Inflammatory macrophage treated with lipopolysaccharide for 1 hour (primary cell): ENCODE data around the gene COG8.
A peak's percentile ranks its signal among the peaks of the same experiment; 100 is the strongest.
"Not testable (repeated sequence)": the region's sequence is repeated elsewhere in the genome, so short reads cannot be mapped to it uniquely, and the experiment has no call there.

Experiments
- DNase-seq, 2 donors: peaks; one replicate each; pipeline ENCODE4 v3.0.0-alpha.2; 2020 to 2022

COG8 gene

DNA sequence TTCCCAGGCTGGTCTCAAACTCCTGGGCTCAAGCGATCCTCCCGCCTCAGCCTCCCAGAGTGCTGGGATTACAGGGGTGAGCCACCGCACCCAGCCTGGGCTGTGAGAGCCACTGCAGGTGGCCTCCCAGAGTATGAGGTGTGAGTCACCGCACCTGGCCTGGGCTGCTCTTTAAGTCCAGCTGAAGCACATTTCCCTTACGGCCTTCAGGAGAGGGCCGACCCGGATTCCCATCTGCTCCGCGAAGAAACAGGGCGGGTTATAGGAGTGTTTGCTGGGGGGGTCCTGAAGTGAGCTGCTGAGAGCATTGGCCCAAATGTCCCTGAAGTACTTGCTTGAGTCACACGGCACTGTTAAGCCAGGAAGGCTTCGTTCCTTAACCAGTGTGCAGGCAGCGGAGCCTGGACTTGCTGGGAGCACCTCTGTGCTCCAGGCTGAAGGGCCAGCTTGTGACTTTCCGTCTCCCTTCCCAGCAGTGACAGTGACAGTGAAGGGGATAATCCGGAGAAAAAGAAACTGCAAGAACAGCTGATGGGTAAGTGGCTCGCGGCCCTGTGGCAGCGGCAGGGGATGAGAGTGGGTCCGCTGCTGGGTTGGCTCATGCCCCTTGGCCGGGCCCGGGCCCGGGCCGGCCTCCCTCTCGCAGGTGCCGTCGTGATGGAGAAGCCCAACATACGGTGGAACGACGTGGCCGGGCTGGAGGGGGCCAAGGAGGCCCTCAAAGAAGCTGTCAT lies 21.0 kb downstream of the COG8 start:
- no peak for DNase-seq

DNA sequence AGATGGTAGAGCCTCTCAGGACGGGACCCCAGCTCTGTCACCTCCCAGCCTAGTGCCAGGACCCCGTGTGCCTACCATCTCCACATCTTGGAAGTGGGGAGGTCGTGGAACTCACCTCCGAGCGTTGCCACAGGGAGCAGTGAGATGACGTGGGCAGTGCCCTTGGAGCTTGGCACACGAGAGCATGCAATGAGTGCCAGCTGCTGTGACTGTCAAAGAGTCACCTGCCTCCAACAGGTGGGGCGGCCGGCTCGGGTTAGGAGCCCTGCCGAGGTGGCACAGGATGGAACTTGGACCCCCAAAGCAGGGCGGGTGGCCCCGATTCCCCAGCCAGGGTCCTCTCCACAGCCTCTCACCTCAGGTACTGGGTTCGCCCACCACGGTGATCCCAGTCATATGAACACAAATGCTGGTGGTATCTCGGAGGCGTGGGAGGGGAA lies 22.7 kb downstream of the COG8 start:
- no peak for DNase-seq

DNA sequence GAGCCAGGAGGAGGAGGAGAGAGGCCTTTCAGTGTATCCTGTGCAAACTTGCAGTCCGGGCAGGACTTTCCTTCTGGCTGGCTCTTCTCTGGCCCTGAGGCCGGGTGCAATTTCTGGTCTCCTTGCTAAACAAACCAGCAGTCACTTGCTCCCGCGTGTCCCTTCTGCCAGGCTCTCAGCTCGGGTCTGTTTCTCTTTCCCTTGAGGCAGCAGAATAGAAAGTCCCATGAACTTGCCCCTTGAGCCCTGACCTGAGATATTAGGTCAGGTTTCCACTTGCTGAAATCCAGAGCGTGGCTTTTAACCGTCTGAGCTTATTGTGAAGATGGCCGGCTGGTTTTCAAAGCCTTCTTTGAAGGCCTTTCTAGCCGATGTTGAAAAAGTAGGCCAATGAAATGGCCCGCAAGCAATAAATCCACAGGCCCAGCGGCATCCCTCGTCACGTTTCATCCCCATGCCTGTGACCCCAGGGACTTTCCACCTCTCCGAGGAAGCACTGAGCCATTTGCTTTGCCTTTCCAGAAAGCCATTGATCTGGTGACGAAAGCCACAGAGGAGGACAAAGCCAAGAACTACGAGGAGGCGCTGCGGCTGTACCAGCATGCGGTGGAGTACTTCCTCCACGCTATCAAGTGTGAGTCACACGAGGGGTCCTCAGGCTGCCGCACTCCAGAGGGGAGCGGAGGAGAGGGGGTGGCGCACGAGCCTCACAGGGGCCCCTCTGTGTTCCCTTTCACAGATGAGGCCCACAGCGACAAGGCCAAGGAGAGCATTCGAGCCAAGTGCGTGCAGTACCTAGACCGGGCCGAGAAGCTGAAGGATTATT lies 23.7 kb downstream of the COG8 start:
- no peak for DNase-seq

DNA sequence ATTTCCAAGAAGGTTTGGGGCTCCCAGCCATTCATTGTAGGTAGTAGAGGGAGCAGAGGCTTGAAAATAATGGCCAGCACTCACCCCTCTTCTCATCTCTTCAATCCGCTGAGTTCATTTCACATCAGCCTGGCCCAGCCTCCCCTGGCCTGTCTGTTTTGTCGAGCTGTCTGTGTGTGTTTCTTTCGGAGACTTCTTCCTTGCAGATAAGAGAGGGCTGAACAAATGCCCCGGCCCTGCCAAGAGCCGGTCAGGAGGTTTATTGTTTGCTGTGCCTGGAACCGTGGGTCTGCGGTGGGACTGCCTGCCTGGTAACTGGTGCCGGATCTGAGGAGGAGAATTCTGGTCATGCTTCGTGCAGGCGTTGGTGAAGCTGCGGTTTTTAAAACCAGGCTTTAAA lies 24.8 kb downstream of the COG8 start:
- DNase-seq, result no peak

DNA sequence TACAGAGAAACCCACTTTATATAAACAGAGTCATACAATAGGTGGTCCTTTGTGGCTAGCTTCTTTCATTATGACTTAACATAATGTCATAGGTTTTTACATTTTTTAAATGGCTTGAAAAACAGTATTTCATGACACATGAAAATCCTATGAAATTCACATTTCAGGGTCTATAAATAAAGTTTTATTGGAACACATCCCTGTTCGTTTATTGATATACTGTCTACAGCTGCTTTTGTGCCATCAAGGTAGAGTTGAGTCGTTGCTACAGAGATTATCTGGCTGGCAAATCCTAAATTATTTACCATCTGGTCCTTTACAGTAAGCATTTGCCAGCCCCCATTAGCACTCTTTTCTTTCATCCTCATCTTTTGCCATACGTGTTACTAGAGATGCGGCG lies 25.9 kb downstream of the COG8 start:
- no peak for DNase-seq

DNA sequence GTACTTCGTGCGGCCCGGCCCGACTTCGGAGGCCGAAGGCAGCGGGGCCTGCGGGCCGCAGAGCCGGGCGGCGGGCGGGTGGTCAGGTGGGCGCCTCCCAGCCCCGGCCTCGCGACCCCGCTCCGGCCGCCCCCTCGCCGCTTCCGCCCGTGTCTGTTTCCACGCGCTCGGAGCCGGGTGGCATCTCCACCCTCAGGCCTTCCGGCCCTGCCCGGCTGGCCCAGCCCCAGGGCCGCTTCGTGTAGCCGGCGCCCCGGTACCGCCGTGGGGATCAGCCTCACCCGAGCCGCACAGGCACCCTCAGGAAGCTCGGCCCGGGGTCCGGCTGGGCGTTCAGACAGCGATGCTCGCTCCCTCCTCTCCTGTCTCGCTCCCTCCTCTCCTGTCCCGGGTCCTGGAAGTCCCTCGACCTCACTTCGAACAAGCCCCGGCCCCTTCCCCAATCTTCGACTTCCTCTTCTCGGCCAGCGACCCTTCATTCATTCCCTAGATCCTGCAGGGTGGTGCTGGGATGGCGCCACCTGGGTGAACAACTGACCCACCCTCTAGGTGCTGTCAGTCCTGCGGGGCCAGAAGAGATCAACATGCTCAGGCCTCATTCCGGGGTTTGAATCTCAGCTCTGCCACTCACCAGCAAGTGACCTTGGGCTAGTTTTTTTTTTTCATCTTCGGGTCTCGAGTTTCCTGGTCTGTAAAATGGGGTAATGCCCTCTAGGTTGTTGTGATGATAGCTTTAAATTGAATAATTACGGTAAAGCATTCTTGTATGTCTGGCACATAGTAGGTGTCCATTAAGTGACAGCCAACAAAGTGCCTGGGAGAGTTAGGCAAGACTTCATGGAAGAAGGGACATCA lies 27.6 kb downstream of the COG8 start:
- peak; percentile 9 to 23 for DNase-seq

DNA sequence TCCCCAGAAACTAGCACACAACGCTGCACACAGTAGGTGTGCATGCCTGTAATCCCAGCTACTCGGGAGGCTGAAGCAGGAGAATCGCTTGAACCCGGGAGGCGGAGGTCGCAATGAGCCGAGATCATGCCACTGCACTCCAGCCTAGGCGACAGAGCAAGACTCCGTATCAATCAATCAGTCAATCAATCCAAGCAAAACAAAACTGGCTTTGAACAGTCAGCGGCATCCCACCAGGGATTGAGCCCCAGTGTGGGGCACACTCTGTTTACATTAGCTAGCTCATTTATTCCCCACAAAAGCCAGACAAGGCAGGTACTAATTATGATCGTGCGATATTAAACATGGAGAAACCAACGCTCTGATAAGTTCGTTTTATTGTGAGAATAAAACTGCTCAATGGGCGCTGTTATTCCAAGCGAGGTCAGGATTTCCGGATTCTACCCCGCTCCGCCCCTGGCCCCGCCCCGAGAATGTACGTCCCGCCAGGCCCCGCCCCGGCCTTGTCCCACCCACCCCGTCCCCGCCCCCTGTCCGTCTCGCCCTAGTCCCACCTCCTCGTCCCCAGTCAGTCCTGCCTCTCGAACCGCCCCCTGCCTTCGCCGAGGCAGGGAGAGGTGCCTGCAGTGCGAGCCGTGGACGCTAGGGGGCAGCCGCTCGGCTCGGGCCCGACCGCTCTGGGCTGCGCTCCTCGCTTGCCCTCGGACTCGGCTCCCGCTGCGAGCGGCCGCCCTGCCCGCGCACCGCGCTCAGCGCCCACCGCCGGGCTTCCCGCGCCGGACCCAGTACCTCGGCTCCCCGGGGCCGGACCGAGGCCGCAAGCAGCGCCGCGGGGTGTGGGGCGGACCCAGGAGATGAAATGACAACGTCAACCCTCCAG lies 28.5 kb downstream of the COG8 start, which contains the start of gene VPS4A:
Gene VPS4A (plus strand): TSS at position 698 of the 880 bp plus-strand sequence. CDS start 162 bp downstream, at position 860.
- DNase-seq, result peak; percentile 92 to 99

DNA sequence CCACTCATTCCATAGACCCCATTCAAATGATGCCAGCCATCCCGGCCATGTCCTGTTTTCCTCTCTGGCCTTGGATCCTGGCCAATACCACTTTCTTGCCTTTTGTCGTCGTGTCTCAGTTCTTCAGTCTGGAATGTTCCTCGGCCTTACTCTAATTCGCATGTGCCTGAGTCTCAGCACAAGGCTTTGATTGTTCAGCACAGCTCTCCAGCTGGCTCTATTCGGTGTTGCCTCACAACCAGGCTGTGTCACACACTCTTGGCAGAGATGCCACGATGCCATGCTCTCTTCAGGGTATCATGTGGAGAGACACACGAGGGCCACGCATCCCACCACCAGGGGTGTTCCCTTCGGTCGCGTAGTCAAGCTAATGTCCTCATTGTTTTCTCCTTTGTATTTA lies 30.0 kb downstream of the COG8 start:
- no peak for DNase-seq

DNA sequence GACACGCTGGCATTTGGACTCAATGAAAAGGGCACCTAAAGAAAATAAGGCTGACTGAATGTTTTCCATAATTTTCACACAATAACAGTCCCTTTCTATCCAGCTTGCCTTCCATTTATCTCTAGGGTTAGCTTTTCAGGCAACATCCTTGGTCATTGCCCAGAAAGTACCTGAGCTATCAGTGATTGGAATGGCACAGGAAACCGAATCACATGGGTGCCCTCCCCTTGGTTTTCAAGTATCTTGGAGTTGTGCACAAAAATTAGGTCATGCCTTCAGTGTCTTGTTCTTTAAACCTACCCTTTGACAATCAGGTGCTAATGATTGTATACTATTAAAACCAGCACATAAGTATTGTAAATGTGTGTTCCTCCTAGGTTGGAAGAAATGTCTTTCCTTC lies 31.5 kb downstream of the COG8 start:
- no peak for DNase-seq

DNA sequence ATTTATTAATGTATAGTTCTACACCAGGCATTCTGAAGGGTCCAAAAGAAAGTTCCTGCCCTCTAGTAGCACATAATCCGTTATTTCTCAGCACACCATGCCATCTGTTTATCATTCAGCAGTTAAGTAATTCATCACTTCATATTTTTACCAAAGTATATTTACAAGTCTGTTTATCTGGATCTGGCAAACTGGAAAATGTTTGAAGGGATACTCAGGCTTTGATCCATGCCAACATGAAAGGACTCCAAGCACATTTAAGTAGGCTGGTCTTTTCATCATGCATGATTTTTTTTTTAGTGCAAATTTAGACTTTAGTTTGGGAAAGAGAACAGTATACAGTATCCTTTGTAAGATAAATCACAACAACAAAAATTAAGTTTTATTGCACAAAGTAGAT lies 32.3 kb downstream of the COG8 start:
- no peak for DNase-seq

DNA sequence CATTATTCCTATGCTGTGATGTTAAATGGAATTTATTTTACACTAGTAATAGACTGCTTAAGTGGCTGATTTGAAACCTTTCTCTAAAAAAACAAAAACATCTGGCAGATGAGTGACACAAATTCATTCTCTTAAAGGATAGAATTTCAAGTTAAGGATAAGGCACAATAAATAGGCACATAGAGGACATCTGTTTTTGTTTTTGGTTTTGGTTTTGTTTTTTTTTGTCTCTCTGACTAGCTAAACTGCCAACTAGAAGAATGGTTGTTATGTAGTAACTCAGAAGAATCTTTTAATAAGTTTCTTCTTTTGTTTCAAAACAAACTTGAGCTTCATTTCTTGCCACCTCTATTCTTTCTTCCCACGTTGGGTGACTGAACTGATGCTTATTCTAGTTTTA lies 33.3 kb downstream of the COG8 start:
- no peak for DNase-seq

DNA sequence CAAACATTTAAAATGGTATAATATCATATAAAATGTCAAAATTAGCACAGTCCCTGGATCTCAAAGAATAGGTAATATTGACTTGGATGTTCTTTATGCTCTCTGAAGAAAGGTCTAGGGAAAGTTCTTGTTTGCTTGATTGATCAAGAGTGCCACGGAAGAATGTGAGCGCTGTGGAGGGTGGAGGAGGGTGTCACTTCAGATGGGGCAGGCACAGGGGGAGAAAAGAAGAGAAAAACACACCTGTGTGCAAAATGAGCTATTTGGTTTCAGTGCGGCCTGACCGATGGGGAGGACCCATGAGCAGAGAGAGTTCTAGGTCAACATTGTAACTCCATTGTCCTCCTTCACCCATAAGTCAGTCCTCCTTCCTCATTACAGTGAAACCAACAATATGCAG lies 37.1 kb downstream of the COG8 start:
- no peak for DNase-seq

DNA sequence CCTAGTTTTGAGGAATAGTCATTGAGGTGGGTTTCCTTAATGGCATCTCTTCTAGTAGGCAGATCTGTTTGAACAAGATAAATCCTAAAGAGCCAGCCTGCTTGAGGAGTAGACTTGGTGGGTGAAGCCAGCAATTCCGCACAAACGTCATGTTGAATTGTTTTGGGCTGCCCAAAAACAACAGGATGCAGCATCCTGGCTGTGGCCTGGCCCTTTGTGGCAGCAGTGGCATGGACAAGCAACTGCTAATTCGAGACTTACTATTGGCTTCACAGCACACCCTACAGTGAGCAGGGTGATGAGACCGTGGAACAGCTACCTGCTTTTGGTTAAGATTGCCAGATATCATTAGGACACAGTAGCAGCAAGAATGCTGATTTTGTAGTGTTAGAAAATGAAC lies 37.5 kb downstream of the COG8 start:
- DNase-seq, result no peak

DNA sequence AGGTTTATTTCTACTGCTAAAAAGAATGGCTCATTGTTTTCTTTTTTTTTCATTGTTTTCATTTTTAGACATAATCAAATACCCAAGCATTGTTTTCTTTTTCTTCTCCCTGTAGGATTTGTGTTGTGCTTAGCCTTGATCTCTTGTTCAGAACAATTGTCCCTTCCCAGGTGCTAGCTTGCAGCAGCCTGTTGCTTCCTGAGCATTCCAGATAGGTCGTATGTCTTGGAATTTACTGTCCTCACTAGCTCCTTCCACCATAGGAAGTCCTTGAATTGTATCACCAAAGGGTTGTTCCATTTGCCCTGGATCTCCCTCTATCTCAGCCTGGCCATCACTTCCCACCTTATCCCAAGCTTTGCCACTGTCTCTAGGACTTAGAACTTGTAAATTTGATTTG lies 38.2 kb downstream of the COG8 start:
- DNase-seq, result no peak

DNA sequence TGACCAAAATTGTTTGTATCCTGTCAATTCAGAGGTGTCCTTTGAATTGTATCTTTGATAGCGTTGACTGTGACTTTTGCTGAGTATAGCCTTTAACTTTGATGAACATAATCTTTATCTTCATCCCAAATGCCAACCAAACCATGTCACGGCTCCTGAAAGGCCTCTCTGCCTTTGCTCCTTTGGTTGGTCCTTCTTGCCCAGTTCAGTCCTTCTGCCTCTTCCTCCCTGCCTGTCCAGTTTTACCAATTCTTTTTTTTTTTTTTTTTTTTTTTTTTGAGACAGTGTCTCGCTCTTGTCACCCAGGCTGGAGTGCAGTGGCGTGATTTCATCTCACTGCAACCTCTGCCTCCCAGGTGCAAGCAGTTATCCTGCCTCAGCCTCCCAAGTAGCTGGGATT lies 41.1 kb downstream of the COG8 start:
- no peak for DNase-seq

DNA sequence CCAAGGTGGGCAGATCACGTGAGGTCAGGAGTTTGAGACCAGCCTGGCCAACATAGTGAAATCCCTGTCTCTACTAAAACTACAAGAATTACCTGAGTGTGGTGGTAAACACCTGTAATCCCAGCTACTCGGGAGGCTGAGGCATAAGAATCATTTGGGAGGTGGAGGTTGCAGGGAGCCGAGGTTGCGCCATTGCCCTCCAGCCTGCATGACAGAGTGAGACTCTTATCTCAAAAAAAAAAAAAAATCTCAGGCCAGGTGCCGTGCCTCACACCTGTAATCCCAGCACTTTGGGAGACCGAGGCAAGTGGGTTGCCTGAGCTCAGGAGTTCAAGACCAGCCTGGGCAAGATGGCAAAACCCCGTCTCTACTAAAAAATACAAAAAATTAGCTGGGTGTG lies 42.6 kb downstream of the COG8 start:
- not testable (repeated sequence) for DNase-seq

DNA sequence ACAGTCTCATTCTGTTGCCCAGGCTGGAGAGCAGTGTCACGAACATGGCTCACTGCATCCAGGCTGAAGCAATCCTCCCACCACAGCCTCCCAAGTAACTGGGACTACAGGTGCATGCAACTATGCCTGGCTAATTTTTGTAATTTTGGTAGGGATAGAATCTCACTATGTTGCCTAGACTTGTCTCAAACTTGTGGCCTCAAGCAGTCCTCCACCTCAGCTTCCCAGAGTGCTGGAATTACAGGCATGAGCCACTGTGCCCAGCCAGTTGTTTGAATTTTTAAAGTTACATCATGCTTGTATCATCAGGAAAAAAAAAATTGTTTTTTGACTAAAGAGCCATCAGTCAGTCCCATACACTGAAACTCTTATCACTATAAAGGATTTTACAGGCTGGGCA lies 45.3 kb downstream of the COG8 start:
- no peak for DNase-seq

DNA sequence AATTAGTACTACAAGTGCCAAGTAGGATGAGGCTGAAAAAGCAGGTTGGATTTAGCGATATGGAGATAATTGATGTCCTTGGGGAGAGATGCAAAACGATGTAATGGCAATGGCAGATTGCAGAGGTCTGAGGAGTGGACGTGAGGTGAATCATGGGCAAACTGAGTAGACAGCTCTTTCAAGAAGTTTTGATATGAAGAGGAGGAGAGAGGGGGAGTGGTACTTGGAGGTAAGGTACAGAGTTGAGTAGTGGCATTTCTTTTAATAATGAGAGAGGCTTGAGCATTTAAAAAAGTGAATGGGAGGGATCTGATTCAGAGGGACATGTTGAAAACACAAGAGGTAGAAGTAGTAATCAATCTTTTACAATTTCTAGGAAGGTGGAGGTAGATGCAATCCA lies 46.0 kb downstream of the COG8 start:
- no peak for DNase-seq

DNA sequence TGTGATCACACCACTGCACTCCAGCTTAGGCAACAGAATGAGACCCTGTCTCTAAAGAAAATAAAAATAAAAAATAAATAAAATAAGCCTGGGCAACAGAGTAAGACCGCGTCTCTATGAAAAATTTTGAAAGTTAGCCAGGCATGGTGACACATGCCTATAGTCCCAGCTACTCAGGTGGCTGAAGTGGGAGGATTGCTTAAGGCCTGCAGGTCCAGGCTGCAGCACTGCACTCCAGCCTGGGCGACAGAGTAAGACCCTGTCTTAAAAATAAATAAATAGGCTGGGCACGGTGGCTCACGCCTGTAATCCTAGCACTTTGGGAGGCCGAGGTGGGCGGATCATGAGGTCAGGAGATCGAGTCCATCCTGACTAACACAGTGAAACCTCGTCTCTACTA lies 47.7 kb downstream of the COG8 start:
- DNase-seq, result not testable (repeated sequence)

DNA sequence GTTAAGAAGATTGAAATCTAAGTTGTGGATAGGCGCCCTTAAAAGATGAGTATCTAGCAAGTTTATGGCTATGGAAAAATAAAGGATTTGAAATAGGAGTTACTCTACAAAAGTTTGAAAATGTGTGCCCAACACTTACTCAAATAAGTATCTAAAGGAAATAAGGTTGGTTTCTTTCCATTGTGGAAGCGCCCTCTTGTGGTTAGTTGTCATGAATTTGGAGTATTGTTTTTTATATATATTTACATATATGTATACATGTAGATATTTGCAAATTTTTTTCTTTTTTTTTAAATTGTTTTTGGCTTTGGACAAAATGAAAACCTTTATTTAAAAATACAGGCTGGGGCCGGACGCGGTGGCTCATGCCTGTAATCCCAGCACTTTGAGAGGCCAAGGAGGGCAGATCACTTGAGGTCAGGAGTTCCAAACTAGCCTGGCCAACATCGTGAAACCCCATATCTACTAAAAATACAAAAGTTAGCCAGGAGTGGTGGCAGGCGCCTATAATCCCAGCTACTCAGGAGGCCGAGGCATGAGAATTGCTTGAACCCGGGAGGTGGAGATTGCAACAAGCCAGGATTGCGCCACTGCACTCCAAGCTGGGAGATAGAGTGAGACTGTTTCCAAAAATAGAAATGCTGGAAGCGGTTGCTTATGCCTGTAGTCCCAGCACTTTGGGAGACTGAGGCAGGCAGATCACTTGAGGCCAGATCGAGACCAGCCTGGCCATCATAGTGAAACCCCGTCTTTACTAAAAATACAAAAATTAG lies 52.2 kb downstream of the COG8 start:
- peak; percentile 31 to 90 for DNase-seq

DNA sequence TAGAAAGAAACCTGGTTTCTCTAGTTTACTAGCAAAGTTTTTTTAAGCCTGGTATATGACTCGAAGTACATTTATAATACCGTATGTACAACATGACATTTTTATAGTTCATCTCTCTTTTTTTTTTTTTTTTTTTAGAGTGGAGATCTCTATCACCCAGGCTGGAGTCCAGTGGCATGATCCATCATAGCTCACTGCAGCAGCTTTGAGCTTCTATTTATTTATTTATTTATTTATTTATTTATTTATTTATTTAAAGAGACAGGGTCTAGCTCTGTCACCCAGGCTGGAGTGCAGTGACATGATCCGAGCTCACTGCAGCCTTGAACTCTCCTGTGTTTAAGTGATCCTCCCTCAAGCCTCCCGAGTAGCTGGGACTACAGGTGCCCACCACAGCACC lies 54.1 kb downstream of the COG8 start:
- no peak for DNase-seq

DNA sequence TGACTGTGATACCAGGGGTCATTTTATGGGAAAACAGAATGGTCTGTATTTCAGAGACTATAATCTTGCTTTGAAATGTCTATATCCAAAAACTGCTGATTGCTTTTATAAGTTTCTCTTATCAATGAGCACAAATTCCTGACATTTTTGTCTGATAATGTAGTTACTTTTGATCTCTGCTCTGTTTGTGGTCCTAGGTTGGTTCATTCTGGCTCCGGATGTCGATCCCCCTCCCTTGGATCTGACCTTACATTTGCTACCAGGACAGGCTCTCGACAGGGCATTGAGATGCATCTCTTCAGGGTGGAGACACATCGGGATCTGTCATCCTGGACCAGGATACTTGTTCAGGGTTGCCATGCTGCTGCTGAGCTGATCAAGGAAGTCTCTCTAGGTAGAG lies 55.5 kb downstream of the COG8 start:
- no peak for DNase-seq
